HG02610 (cell line): ENCODE measurements around the gene MED15.

Experiments used
- ATAC-seq: cut with Tn5 transposase; IDR thresholded peaks from one replicate; pipeline ENCODE4 v1.9.1; 2021; ENCODE audit warnings: mild to moderate bottlenecking, moderate library complexity; ENCODE audit not compliant: unreplicated experiment

The MED15 gene

DNA sequence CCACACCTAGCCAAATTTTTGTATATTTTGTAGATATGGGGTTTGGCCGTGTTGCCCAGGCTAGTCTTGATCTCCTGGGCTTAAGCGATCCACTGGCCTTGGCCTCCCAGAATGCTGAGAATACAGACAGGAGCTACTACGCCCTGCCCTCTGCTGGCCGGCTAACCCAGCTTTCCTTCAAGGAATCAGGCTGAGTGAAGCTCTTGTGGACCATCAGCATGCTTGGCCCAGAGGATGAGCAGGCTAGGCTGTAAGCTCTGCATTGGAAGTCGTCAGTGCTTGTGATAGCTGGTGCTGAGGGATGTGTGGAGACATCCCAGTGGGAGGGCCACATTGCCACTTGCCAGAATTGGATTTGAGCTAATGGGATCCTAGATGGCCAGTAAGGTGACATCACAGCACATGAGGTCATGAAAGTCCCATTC lies 60.6 kb downstream of the MED15 start:
- no peak for ATAC-seq

DNA sequence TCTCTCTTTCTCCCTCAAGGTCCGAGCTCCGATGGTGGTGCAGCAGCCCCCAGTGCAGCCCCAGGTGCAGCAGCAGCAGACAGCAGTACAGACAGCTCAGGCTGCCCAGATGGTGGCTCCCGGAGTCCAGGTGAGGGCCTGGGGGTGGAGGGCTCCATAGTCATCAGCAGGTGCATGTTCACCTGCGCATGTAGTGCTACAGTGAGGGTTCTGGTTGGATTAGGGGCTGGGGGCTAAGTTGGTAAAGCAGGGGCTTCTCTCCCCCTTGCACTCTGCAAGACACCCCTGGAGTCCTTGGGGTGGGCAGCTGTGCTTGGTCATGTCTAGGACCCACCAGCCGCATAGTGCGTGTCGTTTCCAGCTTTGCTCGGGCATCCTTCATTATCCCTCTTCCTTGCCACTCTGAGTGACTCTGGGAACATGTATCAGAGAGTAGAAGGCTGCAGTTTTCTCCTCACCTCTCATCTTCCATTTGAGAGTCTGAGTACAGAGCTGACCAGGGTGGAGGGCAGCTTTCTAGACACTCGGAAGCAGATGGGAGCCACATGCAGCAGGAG lies 61.2 kb downstream of the MED15 start:
- ATAC-seq, result no peak

DNA sequence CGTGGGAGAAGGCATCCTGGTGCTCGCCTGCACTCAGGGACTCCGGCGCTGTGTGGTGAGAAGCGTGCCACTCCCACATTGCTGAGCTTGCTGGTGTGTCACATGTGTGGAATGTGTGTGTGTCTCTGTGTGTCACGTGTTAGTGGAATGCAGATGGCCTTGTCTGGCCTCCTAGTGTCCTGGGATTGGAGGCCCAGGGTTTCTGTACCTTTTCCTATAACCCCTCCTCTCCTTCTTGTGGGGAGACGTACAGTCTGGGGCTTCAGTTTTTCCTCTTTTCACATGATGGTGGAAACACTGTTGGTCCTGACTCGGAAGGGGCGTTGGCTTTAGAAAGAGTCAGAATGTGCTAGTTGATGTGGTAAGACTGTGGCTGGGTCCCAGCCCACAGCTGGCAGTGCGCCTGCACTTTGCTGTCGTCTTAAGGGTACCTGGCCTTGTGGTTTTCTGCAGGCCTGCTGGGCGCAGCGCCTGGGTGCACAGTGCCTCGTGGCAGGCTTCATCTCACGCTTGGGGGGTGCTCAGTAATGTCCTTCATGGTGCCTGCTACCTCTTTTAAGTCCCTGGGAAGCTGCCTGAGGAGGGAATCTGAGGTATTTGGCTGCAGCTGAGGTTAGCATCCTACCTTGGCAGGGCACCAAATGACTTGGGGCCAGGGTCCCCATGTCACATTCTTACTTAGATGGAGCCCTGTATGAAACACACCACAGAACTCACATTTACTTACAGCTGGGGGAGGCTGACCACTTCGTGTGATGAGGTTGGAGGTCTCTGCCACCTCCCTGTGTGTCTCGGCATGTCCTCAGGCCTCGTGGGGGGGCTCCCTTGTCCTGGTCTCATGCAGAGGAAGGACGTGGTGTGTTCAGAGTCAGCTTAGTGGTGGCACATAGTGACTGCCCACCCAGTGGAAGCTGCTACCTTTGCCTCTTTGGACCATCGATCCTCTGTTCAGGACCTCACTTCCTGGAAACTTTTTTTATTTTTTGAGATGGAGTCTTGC lies 61.9 kb downstream of the MED15 start:
- ATAC-seq, result peak; percentile 55

DNA sequence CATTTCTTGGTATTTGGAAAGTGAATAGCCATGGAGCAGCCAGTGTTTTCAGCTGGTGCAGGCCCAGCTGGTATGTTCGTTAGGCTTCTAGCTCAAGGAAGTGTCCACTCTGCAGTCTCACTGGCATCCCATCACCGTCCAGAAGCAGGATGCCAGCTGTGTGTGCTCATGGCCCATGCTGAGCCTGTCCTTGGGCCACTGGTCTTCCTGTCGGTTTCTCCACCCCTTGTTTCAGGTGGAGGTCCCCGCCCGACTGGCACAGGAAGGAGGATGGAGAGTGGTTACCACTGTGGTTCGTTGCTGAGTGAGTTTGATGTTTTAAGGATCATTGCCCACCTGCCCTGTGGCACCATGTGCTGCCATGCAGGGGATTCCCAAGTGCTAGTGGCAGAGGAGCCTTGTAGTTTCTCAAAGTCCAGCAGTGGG lies 63.7 kb downstream of the MED15 start:
- no peak for ATAC-seq

DNA sequence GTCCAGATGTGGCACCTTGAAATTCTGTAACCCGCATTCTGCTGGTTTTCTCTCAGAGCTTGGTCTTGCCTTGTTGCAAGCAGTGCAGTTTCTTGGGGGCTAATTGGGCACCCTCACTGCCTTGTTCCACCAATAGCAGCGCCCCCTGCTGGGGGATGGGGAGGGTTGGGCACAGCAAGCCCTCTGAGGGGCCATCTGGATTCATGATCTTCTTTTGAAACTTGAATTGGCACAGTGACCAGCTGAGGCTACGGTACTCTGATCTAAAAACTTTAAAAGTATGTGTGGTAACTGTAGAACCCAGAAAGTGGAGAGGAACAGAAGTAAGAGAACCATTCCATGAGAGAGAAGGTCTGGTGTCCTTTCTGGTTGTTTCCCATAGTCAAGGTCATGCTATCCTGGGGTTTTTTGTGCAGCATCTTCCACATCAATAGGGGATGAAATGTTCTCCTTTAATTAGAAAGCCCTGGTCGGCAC lies 64.2 kb downstream of the MED15 start:
- ATAC-seq, result no peak

DNA sequence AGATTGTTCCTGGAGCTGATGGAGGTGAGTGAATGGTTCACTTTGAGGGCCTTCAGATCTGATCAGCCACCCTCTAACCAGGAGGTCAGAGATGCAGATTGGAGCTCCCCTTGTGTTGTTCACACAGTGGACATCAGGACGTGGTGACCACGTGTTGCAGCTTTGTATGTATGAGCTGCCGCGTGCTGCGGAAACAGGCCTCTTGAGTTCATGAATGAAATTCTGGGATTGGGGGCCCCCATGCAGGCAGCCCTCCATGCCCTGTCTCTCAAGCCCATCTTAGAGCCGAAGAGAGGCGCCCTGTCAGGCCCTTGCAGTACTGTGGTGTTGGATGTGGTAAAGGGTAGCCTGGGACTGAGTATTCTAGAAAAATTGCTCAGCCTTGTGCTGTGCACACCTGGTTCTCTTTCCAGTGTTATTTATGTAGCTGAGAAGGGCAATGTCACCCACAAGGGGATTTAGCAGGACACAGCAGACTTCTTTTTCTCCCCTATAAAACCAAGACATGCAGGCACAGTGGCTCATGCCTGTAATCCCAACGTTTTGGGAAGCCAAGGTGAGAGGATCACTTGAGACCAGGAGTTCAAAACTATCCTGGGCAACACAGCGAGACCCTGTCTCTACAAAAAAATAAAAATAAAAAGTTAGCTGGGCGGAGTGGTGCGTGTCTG lies 64.9 kb downstream of the MED15 start:
- no peak for ATAC-seq

DNA sequence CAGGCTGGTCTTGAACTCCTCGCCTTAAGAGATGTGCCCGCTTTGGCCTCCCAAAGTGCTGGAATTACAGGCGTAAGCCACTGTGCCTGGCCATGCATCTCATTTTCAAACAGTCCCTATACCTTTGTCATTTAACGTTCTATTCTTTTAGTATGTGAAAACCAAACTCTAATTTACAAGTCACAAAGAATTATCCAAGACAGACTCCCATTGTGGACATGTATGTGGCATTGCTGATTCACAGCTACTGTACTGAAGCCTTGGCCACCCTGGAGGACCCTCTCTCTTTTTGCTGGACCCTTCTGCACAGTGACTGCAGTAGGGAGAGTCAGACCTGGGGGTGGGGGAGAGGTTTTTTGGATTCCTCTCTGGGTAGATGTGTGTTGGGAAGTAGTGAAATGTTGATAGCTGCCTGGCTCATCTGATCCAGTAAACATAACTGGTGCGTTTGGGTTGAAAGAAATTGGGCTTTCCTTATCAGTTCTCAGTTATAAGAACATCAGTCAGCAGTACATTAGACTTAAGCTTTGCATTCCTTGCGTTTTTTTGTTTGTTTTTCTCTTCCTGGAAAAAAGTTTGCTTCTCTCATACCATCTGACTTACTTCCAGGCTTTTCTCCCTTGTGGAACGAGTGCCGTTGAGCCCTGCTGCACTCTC lies 65.9 kb downstream of the MED15 start:
- no peak for ATAC-seq

DNA sequence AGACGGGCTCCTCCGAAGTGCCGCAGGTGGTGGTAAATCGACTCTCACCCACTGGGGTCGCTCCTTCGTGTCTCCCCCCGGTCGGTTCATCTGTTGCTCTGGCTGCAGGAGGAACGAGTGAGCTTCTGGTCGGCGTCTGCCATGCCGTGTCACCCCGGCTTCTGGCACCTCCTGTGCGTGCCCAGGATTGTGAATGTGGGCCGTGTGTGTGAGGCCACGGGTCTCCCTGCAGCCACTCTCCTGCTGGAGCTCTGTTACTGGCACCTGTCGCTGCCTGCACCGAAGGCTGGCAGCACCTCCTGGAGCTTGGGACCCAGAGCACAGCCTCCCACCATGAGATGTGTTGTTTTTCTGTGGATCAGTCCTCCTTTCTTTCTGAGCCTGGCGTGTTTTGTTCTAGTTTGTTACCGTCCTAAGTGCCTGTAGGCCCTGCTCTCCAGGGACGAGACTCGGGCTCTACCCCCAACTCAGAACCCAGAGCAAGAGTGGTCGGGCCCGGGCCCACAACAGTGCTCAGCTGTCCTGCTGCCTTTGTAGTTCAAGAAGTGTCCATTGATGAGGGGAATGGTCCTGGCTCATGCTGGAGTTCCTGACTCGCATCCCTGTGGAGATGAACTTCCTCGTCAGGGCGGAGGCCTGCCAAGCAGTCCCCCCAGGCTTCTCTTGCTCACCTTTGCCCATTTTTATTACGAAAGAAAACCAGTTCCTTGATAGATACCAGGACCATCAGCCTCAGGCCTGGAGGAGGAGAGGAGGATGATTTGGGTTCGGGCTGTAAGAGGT lies 66.6 kb downstream of the MED15 start:
- ATAC-seq, result no peak

DNA sequence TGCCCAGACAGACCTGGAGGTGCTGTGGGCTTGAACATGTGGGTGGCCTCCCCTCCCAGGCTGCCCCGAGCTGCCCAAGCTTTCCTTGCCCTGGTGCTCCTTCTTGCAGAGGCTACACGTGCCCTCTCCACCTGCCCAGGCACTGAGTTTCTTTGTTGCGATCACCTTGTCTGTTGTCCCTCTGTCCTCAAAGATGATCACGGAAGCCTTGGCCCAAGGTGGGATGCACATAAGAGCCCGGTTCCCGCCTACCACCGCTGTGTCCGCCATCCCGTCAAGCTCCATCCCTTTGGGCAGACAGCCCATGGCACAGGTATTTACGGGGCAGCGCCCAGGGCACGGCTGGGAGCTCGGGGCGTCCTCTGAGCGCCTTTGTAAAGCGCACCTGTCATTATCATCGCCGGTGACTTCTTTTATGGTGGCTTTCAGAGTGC lies 67.5 kb downstream of the MED15 start:
- ATAC-seq, result no peak

DNA sequence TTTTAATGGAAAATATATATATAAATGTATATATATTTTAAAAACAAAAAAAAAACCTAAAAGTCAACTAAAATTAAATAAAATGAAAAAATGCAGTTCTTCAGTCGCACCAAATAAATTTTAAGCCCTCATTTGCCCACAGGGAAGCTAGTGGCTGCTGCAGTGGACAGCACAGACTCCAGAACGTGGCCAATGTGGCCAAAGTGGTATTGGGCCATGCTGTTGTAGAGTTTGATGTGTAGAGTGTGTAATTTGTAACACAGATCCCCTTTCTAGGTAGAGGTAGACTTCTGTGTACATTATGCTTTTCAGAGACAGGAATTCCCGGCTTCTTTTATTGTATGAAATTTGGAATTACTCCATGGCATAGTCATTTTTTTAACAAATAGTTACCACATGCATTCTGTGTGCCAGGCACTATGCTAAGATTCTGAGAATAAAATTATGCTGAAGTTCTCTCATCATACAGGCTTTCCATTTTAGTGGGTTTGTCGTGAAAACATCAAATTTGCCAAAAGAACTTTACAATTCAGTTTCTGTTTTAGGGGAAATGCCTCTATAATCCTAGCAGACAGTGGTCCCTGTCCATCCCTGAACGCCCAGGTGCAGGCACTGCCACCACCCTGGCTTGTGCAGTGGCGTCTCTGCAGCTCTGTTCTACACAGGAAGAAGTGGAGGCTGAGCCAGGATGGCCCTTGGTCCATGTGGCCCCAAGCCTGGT lies 68.5 kb downstream of the MED15 start:
- no peak for ATAC-seq

DNA sequence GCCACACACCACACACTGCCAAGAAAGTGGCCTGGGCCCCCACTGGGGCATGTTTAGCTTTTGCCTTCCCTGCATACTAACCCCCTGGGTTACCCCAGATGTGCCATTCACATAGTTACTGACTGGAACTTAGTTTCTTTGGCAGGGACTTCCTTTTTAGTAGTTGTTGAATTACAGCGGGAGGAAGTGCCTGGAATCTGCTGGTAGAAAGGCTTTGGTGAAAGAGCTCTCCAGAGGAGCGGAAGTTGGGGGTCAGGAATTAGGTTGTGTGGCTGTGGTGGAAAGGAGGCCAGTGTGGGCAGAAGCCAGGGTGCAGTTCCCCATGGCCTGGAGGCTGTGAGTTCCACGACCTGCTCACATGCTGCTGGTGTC lies 69.0 kb downstream of the MED15 start:
- no peak for ATAC-seq

DNA sequence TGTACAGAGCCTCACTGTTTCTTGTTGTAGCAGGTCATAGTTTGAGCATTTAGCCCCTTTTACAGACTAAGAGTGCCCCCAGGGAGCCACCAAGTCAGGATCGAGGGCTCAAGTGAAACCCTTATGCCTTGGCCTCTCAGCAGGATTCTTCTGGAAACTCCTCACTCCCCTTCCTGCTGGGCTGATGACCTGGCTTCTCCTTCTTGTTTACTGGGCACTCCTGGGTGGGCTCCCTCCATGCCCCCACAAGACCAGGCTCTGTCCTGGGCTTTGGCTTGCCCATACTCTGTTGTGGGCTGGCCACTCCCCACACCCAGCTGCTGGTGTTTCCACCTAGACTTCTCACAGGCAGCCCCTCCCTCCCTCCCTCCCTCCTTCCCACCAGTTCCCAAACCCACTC lies 69.6 kb downstream of the MED15 start:
- ATAC-seq, result no peak

DNA sequence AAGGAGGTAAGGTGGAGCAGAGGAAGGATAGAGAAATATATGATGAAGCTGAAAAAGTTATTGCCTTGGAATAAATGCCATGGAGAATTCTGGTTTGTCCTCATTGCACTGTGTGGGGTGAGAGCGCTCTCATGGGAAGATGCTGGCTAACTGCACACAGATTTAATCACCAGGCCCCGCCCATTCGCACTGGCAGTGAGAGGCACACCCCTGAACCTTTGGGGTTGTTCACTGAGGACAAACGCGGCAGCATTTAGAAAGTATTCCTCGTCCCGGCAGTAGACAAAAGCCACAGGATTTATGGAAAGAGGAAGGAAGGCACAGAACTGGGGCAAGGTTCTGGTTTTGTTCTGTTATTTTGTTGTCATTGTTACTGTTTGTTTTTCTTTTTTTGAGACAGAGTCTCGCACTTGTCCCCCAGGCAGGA lies 70.2 kb downstream of the MED15 start:
- ATAC-seq, result no peak

DNA sequence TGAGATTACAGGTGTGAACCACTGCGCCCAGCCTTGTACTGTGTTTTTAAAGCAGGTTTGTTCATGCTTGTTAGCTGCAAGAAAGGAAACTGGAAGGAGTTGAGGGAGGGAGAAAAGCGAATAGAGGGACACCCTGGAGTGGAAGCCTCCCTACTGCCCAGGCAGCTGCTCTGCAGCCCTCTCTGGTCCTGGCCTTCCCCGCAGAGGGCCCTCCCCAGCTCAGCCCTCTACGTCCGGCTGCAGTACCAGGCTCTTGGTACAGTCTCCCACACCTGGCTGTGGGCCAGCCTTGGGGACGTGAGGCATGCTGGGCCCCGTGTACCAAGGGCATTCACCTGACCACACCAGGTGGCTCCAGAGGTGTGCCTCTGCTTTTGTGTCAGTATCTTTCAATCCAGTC lies 70.8 kb downstream of the MED15 start:
- no peak for ATAC-seq

DNA sequence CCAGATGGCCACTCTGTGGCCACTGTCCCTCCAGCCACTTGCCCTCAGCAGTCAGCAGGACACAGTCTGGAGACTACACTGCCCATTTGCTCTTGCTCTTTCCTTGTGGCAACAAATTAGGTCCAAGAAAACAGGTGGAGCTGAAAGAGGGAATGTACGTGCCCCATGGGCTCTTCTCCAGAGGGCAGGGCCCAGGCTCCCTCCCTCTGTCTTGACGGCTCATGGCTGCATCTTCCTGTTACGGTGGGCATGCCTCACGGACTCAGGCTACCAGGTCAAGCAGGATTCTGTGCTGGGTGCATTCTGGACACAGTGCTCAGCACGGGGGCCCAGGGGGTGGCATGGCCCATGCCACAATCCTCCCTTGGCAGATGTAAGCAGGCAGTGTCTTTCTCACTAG lies 71.3 kb downstream of the MED15 start:
- ATAC-seq, result no peak

DNA sequence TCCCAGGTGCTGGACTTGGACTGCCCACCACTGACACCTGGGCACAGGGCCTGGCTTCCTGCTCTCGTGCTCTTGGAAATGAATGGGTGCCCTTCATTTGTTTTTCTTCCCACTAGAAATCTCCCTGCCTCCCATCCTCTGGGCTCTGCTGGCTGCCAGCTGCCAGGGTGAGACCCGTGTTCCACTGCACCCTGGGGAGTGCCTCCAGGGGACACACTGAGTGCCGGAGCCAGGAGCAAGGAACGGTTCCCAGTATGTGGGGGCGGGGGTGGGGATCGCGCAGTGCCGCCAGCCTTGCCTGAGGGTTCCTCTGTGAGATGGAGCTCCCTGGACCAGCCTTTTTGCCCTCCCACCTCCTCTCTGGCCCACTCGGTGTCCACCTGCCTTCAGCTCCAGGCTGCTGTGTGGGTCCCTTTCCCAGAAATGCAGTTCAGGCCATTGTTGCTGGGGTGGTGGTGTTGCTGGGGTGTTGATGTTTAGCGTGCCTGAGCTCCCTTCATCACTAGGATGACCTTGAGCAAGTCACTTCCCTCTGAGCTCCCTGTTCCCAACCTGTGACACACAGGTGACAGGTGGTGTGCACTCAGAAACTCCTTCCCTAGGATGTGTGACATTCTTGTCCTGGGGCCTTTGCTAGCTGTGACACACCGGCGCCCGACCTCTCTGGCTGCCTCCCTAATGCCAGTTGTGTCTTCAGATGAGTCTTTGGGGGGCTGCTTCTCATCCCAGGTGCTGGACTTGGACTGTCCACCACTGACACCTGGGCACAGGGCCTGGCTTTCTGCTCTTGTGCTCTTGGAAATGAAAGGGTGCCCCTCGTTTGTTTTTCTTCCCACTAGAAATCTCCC lies 72.1 kb downstream of the MED15 start:
- no peak for ATAC-seq

DNA sequence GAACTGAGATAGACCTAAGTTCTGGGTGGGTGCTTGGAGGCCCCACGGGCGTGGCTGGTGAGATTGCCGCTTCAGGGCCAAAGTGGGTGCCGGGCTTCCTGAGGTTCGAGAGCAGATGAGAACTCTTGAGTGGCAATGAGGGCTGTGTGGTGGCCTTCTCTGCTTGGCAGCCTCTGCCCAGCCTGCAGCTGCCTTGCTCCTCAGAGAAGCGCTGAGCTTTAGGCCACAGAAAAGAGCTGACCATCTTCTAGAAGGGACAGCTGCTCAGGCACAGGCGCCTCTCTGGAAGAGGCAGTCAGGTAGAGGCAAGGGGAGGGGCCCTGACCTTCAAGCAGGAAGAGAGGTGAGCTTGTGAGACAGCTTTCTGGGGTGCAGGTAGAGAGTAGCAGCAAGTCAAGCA lies 72.8 kb downstream of the MED15 start:
- ATAC-seq, result no peak

DNA sequence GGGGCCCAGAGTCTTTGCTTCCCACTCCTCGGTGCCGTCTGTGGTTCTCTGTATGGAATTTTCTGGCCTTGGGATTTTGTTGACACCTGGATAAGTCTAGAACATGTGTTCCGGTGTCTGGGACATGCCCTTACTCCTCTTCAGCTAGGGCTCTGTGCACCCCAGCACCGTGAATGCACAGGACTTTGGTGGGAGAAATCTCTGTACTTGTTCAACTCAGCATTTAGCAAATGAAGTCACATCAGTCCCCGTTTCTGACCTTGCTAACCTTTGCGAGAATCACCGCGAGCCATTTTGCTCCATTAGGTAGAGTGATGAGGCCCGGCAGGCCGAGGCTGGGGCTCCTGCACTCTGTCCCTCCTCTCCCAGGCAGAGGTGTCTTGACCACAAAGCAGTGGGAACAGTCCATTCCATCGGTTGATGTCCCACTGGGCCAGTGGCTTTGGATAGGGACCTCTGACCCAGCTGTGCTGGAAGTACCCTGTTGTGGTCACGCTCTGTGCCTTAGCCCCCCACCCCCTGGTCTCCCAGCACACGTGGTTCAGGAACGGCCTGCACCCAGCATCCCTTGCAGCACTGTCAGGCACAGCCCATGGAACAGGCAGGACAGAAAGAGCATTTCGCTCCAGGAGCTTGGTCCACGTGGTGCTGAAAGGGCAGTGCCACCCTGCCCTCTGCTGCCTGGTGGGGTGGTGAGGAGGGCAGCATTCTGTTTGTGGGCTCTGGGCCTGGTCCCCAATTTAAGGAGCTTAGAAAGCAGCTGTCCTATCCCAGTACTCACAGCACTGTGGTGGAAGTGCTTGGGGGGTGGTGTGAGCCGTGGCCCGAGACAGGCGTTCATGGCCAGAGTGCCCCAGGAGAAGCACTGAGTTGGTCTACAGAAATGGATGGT lies 73.4 kb downstream of the MED15 start:
- ATAC-seq, result no peak
